A549 (cell line): ENCODE results near the gene SHANK1. TPM values are rescaled to one million over a fixed set of nuclear protein-coding genes. Genes with fewer than 3 reads are reported as not detected.

Experiments used
- ATAC-seq, 2 experiments: fragments of 200-7000 bp in 1 of 2; fragments of >200 bp in 1 of 2; cut with Nextera tagmentation in 1 of 2; cut with Tn5 transposase in 1 of 2; 3 replicates each; pipeline versions ENCODE4 v1.8.0 to v1.9.1; 2018 to 2020; ENCODE audit warnings: mild to moderate bottlenecking in 1 of 2, moderate library complexity in 1 of 2
- CTCF ChIA-PET: fragments of 300-600 bp; sonication (Branson Sonifier 250); formaldehyde crosslinking; extraction: SDS; loops from one replicate; lab custom pipeline; 2021; ENCODE audit warnings: antibody characterized with exemption, inconsistent platforms; lab: Yijun Ruan, JAX
- POLR2A ChIA-PET: fragments of 350-600 bp; formaldehyde crosslinking; extraction: SDS; loops from one replicate; lab custom pipeline; 2021; ENCODE audit warnings: antibody characterized with exemption, inconsistent platforms; lab: Yijun Ruan, JAX
- DNase-seq, 2 experiments: peaks; one replicate each; pipeline versions ENCODE4 v3.0.0 to v3.0.0-alpha.2; 2011 to 2016; ENCODE audit warnings: low read depth in 1 of 2, low spot score in 1 of 2
- FAIRE-seq: peaks from 2 replicates; lab custom pipeline; 2011; peaks lifted over from hg19 to GRCh38; lab: Jason Lieb, UNC
- H3K27ac ChIP-seq, 2 experiments: fragments of >200 bp; sonication (Bioruptor Twin); formaldehyde crosslinking; 3 replicates each; pipeline ENCODE4 v1.5.1; 2016 to 2017
- H3K4me1 ChIP-seq: fragments of >200 bp; sonication (Bioruptor Twin); formaldehyde crosslinking; 3 replicates; pipeline ENCODE4 v1.6.1; 2016
- H3K4me2 ChIP-seq: fragments of >200 bp; sonication (Bioruptor Twin); formaldehyde crosslinking; 3 replicates; pipeline ENCODE4 v1.6.1; 2016
- H3K4me3 ChIP-seq: fragments of >200 bp; sonication (Bioruptor Twin); formaldehyde crosslinking; 3 replicates; pipeline ENCODE4 v1.5.1; 2016
- H3K9me3 ChIP-seq: fragments of >200 bp; sonication (Bioruptor Twin); formaldehyde crosslinking; 3 replicates; pipeline ENCODE4 v1.6.1; 2016
- BHLHE40 ChIP-seq: IDR thresholded peaks from 2 replicates; pipeline ENCODE4 v1.6.1; 2012; ENCODE audit warnings: low read depth, low read length, inconsistent platforms
- CBX8 ChIP-seq: fragments of 200-600 bp; sonication (generic); IDR thresholded peaks from 2 replicates; pipeline ENCODE4 v1.6.1; 2016
- EHF ChIP-seq: fragments of 250-450 bp; sonication (Bioruptor Pico); IDR thresholded peaks from 2 replicates; pipeline ENCODE4 v1.5.0; 2020; ENCODE audit warnings: mild to moderate bottlenecking
- EP300 ChIP-seq, 2 experiments: fragments of >200 bp; sonication (Bioruptor Twin); formaldehyde crosslinking; IDR thresholded peaks; 2 replicates in 1 of 2; 3 replicates in 1 of 2; pipeline ENCODE4 v1.6.1; 2016 to 2017
- ESRRA ChIP-seq: fragments of 150-350 bp; IDR thresholded peaks from 2 replicates; pipeline ENCODE4 v1.6.1; 2014; ENCODE audit warnings: mild to moderate bottlenecking, low read length, borderline replicate concordance
- GATA3 ChIP-seq: IDR thresholded peaks from 2 replicates; pipeline ENCODE4 v1.6.1; 2012; ENCODE audit warnings: borderline replicate concordance
- HDAC2 ChIP-seq: fragments of 200-600 bp; sonication (generic); IDR thresholded peaks from 2 replicates; pipeline ENCODE4 v1.6.1; 2016
- JUN ChIP-seq, 2 experiments: fragments of >200 bp; sonication (Bioruptor Twin); formaldehyde crosslinking; IDR thresholded peaks; 2 replicates in 1 of 2; 3 replicates in 1 of 2; pipeline ENCODE4 v1.6.1; 2016 to 2017
- MYC ChIP-seq: IDR thresholded peaks from 2 replicates; pipeline ENCODE4 v1.6.1; 2012; ENCODE audit warnings: mild to moderate bottlenecking, inconsistent platforms, low read length, improper control_type of control experiment, borderline replicate concordance
- RAD21 ChIP-seq, 2 experiments: fragments of >200 bp in 1 of 2; sonication (Bioruptor Twin) in 1 of 2; formaldehyde crosslinking in 1 of 2; IDR thresholded peaks in 1 of 2; conservative IDR thresholded peaks in 1 of 2; 2 replicates in 1 of 2; 3 replicates in 1 of 2; pipeline ENCODE4 v1.6.1; 2012 to 2018; ENCODE audit warnings: inconsistent platforms in 1 of 2
- RNF2 ChIP-seq: fragments of 200-600 bp; sonication (generic); IDR thresholded peaks from 2 replicates; pipeline ENCODE4 v1.6.1; 2016; ENCODE audit warnings: low read depth, mild to moderate bottlenecking, antibody characterized with exemption, moderate library complexity, borderline replicate concordance
- ZFP36 ChIP-seq: fragments of 450-650 bp; IDR thresholded peaks from 2 replicates; pipeline ENCODE4 v1.6.1; 2014; ENCODE audit warnings: borderline replicate concordance; ENCODE audit not compliant: partially characterized antibody
- ZSCAN20 ChIP-seq: fragments of 250-450 bp; sonication (Bioruptor Pico); IDR thresholded peaks from 2 replicates; pipeline ENCODE4 v1.8.0; 2022; ENCODE audit warnings: mild to moderate bottlenecking, moderate library complexity
- WGBS: methylation state at CpG from one replicate; pipeline ENCODE4 v1.1.6; 2017; ENCODE audit errors: missing lambda C conversion rate; 5-methylcytosine and 5-hydroxymethylcytosine counted together
- polyA plus RNA-seq, 4 experiments: library from polyadenylated mRNA; depleted of rRNA in 3 of 4; stranded (reverse); fragments of >200 nt; fragmentation: RNase III in 1 of 4; extraction: RNeasy Plus Mini Kit Qiagen cat#74134 plus additional on column Dnase treatment in 1 of 4; gene quantifications; 2 replicates in 3 of 4; 3 replicates in 1 of 4; pipeline ENCODE4 v1.2.3, GENCODE V29; 2011 to 2017
- TF ChIP-seq, protein P1 (sequence below): IDR thresholded peaks from 2 replicates; pipeline ENCODE4 v1.6.1; 2012
- TF ChIP-seq, protein P2 (sequence below): fragments of >200 bp; sonication (Bioruptor Twin); formaldehyde crosslinking; IDR thresholded peaks from 3 replicates; pipeline ENCODE4 v1.5.1; 2016
- TF ChIP-seq, protein P3 (sequence below): fragments of 450-650 bp; IDR thresholded peaks from 2 replicates; pipeline ENCODE4 v1.6.1; 2014; ENCODE audit warnings: antibody characterized with exemption
- TF ChIP-seq, protein P4 (sequence below): fragments of 250-450 bp; sonication (Bioruptor Pico); IDR thresholded peaks from 2 replicates; pipeline ENCODE4 v1.5.0; 2021; ENCODE audit warnings: mild to moderate bottlenecking, moderate library complexity, borderline replicate concordance
- TF ChIP-seq, protein P5 (sequence below): fragments of 250-450 bp; sonication (Bioruptor Pico); IDR thresholded peaks from 2 replicates; pipeline ENCODE4 v1.5.0; 2020; ENCODE audit warnings: low read depth, mild to moderate bottlenecking, moderate library complexity

The SHANK1 gene
- polyA plus RNA-seq, 2 of the 4 experiments (the other 2 are of a cell fraction): 0.04 to 0.17 TPM

DNA sequence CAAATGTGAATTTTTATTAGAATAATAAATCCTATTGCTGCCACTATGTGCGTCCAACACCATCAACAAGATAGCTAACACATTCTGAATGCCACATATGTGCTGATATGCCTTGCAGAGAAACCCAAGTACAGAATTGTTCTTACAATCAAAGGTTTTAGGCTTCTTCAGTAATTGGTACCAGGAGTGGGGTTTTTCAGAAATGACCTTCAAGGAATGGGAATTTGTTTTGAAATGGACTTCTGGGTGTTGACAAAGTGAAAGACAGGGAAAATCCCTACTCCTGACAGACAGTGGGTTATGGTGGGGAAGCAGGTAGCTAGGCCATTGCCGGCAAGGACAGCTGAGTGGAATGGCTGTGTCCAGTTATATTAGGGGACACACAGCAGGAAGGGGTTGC lies 85.6 kb downstream of the SHANK1 start (continued):
- TF ChIP-seq ZSCAN20 (CRISPR knock-in tag) (no peak), EP300 (IDR thresholded peaks at IDR 0.05) (no peak)
- TF ChIP-seq, protein P1, sequence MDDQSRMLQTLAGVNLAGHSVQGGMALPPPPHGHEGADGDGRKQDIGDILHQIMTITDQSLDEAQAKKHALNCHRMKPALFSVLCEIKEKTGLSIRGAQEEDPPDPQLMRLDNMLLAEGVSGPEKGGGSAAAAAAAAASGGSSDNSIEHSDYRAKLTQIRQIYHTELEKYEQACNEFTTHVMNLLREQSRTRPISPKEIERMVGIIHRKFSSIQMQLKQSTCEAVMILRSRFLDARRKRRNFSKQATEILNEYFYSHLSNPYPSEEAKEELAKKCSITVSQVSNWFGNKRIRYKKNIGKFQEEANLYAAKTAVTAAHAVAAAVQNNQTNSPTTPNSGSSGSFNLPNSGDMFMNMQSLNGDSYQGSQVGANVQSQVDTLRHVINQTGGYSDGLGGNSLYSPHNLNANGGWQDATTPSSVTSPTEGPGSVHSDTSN: no peak

DNA sequence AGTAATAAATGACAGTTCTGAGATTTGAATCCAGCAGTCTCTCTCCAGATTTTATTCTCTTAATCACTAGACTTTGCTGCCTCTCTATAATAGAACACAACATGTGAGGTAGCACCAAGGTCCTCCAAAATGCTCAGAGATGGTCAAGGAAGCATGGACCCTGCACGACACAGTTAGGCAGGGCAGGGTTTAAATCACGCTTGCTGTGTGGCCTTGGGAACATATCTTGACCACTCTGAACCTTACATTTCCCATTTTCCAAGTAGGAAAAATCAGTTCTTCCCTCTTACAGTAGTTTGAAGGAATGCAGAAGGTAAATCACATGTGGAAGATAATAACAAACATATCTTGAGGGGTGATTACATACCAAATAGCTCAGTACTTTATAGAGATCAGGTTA lies 86.2 kb downstream of the SHANK1 start:
- DNase-seq: no peak
- H3K4me2 ChIP-seq: no peak overlapping the region
- no peak overlapping the region for H3K4me3 ChIP-seq
- no peaks in the 10 kb centered on the region for H3K4me1 ChIP-seq
- TF ChIP-seq GATA3: no peak
- peak; percentile 10 for TF ChIP-seq ZFP36
- H3K27ac ChIP-seq: no peak overlapping the region
- peaks cover 39% of the 10 kb centered on the region for H3K9me3 ChIP-seq
- no peak for ATAC-seq
- no peak for FAIRE-seq
- CTCF ChIA-PET: interaction anchor here (1.1 to 2.8 kb wide), 6 partner anchors 12 to 96 kb away, joined by 3 to 10 read pairs (median 4); partner anchors contain the start of gene C19orf81
- POLR2A ChIA-PET: no interaction called here
- WGBS: 13% methylated on average over 2 of the region's 2 CpGs

DNA sequence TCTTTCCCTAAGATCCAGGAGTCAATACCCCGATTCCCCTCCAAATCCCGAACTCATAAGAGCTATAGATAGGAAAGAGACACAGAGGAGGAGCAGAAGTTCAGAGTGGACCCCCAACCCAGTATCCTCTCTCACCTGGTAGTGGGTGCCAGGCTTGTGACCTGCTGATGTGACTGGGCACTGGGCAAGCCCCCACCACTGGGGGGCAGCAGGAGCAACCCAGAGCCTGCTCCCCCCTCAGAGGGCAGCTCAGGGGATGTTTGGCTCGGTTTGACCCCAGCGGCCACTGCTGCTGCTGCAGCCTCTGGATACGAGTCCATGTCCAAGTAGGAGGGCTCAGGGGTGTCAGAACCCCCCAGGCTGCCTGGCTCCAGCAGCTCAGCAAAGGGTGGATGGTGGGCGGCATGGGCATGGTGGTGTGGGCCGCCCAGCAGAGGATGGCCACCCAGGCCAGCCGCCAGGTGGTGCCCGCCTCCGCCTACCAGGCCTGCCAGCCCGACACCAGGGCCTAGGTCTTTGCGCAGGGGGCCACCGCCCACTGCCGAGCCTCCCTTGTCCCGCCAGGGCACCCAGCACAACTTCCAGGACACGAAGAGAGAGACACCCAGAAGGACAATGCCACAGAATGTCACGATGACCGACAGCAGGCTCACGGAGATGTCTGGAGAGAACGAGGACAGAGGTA lies 87.3 kb downstream of the SHANK1 start:
- ChIA-PET CTCF (interaction anchor here (1.0 to 1.3 kb wide), 2 partner anchors 24 to 119 kb away, joined by 3 to 6 read pairs; no protein-coding TSS in a partner anchor), POLR2A (no interaction called here)
- no peak for ATAC-seq

More for the DNA sequence above, 87.3 kb downstream of the SHANK1 start:
- Histone ChIP-seq H3K4me2 (no peak overlapping the region), H3K9me3 (peaks cover 39% of the 10 kb centered on the region), H3K4me1 (no peaks in the 10 kb centered on the region), H3K4me3 (no peak overlapping the region), H3K27ac (no peak overlapping the region)
- WGBS: 67% methylated on average over 20 of the region's 20 CpGs
- DNase-seq (no peak), FAIRE-seq (no peak)
- TF ChIP-seq, protein P2, sequence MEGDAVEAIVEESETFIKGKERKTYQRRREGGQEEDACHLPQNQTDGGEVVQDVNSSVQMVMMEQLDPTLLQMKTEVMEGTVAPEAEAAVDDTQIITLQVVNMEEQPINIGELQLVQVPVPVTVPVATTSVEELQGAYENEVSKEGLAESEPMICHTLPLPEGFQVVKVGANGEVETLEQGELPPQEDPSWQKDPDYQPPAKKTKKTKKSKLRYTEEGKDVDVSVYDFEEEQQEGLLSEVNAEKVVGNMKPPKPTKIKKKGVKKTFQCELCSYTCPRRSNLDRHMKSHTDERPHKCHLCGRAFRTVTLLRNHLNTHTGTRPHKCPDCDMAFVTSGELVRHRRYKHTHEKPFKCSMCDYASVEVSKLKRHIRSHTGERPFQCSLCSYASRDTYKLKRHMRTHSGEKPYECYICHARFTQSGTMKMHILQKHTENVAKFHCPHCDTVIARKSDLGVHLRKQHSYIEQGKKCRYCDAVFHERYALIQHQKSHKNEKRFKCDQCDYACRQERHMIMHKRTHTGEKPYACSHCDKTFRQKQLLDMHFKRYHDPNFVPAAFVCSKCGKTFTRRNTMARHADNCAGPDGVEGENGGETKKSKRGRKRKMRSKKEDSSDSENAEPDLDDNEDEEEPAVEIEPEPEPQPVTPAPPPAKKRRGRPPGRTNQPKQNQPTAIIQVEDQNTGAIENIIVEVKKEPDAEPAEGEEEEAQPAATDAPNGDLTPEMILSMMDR: no peak
- TF ChIP-seq EHF (CRISPR knock-in tag): no peak
- no peak for TF ChIP-seq RAD21 (conservative IDR thresholded peaks at IDR 0.05 in 1 of 2, IDR thresholded peaks at IDR 0.05 in 1 of 2)
- no peak for TF ChIP-seq HDAC2
- no peak for TF ChIP-seq ESRRA
- no peak for TF ChIP-seq BHLHE40
- TF ChIP-seq RNF2: no peak
- no peak for TF ChIP-seq MYC
- TF ChIP-seq, protein P3, sequence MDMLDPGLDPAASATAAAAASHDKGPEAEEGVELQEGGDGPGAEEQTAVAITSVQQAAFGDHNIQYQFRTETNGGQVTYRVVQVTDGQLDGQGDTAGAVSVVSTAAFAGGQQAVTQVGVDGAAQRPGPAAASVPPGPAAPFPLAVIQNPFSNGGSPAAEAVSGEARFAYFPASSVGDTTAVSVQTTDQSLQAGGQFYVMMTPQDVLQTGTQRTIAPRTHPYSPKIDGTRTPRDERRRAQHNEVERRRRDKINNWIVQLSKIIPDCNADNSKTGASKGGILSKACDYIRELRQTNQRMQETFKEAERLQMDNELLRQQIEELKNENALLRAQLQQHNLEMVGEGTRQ: no peak
- TF ChIP-seq JUN (IDR thresholded peaks at IDR 0.05): no peak
- TF ChIP-seq, protein P4, sequence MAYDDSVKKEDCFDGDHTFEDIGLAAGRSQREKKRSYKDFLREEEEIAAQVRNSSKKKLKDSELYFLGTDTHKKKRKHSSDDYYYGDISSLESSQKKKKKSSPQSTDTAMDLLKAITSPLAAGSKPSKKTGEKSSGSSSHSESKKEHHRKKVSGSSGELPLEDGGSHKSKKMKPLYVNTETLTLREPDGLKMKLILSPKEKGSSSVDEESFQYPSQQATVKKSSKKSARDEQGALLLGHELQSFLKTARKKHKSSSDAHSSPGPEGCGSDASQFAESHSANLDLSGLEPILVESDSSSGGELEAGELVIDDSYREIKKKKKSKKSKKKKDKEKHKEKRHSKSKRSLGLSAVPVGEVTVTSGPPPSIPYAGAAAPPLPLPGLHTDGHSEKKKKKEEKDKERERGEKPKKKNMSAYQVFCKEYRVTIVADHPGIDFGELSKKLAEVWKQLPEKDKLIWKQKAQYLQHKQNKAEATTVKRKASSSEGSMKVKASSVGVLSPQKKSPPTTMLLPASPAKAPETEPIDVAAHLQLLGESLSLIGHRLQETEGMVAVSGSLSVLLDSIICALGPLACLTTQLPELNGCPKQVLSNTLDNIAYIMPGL: no peak
- no peak for TF ChIP-seq CBX8
- TF ChIP-seq, protein P5, sequence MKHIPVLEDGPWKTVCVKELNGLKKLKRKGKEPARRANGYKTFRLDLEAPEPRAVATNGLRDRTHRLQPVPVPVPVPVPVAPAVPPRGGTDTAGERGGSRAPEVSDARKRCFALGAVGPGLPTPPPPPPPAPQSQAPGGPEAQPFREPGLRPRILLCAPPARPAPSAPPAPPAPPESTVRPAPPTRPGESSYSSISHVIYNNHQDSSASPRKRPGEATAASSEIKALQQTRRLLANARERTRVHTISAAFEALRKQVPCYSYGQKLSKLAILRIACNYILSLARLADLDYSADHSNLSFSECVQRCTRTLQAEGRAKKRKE: no peak
